Endothelial cell (in vitro differentiated cells): ENCODE measurements around the gene HMGB2. TPM values are rescaled to one million over a fixed set of nuclear protein-coding genes. Genes with fewer than 3 reads are reported as not detected.

Experiments used
- DNase-seq: peaks from one replicate; pipeline ENCODE4 v3.0.0; 2021; ENCODE audit warnings: low spot score
- H3K27ac Mint-ChIP-seq: one replicate; pipeline ENCODE4 v1.8.0; 2021; ENCODE audit warnings: mixed read lengths, inconsistent platforms; ENCODE audit not compliant: unreplicated experiment
- H3K27me3 Mint-ChIP-seq: one replicate; pipeline ENCODE4 v1.8.0; 2021; ENCODE audit warnings: mild to moderate bottlenecking, moderate library complexity, mixed read lengths, inconsistent platforms; ENCODE audit not compliant: unreplicated experiment
- H3K36me3 Mint-ChIP-seq: one replicate; pipeline ENCODE4 v1.8.0; 2021; ENCODE audit warnings: mild to moderate bottlenecking, low read depth, mixed read lengths, inconsistent platforms; ENCODE audit not compliant: unreplicated experiment
- H3K4me1 Mint-ChIP-seq: one replicate; pipeline ENCODE4 v1.8.0; 2021; ENCODE audit warnings: mild to moderate bottlenecking, mixed read lengths, inconsistent platforms; ENCODE audit not compliant: unreplicated experiment
- H3K4me3 Mint-ChIP-seq: one replicate; pipeline ENCODE4 v1.8.0; 2021; ENCODE audit warnings: mild to moderate bottlenecking, mixed read lengths, inconsistent platforms; ENCODE audit not compliant: unreplicated experiment
- H3K9me3 Mint-ChIP-seq: one replicate; pipeline ENCODE4 v1.8.0; 2021; ENCODE audit warnings: mixed read lengths, inconsistent platforms; ENCODE audit not compliant: unreplicated experiment
- CTCF ChIP-seq: fragments of 200-600 bp; sonication (generic); IDR thresholded peaks from one replicate; pipeline ENCODE4 v1.5.0; 2021; ENCODE audit warnings: antibody characterized with exemption; ENCODE audit not compliant: unreplicated experiment
- long read RNA-seq: library from polyadenylated mRNA; unstranded; transcript quantifications from one replicate; pipeline ENCODE4 v2.0.0, GENCODE V29; 2020; ENCODE audit not compliant: unreplicated experiment
- total RNA-seq: library from RNA; stranded (reverse); fragmentation: NEBNext Ultra II Directional; extraction: Animal tissue kit (Norgen Biotek cat#: 25700); gene quantifications from one replicate; pipeline ENCODE4 v1.2.1, GENCODE V29; 2021; ENCODE audit not compliant: unreplicated experiment

HMGB2 gene
- total RNA-seq = 160 TPM
- long read RNA-seq, transcript HMGB2-203 (5 exons, 1,175 nt) = minor isoform, 6 of 73 reads
- long read RNA-seq, transcript HMGB2-201 (5 exons, 1,889 nt) = major isoform, 58 of 73 reads
- long read RNA-seq, transcript HMGB2-202 (4 exons, 1,032 nt) = minor isoform, 6 of 73 reads
- long read RNA-seq, partial matches to known transcripts = 1 of 73 reads
- long read RNA-seq, other reads (novel, unspliced or antisense) = 2 of 73 reads

- H3K4me1 Mint-ChIP-seq = peaks cover 32% of the 10 kb centered on the region
- H3K27me3 Mint-ChIP-seq = peaks cover 20% of the 10 kb centered on the region
- DNase-seq = peak; percentile 99
- H3K36me3 Mint-ChIP-seq = peaks cover 21% of the 10 kb centered on the region
- TF ChIP-seq CTCF = no peak
- H3K27ac Mint-ChIP-seq = peak within 1 kb of the TSS; percentile 99
- no peaks in the 10 kb centered on the region for H3K9me3 Mint-ChIP-seq
- peak within 1 kb of the TSS; percentile 99 for H3K4me3 Mint-ChIP-seq
Measured at GRCh38 chr4:173334085-173334890, at the start of gene HMGB2. TSS of gene HMGB2 (minus strand) at chr4:173334358. CDS start at chr4:173333649, 709 bp downstream.

GRCh38 chr4:173382349-173382748 is 48.2 kb upstream of the HMGB2 start:
- Mint-ChIP-seq H3K27ac (no peak overlapping the region), H3K4me3 (no peak overlapping the region), H3K36me3 (no peaks in the 10 kb centered on the region), H3K4me1 (peaks cover 14% of the 10 kb centered on the region), H3K27me3 (no peaks in the 10 kb centered on the region), H3K9me3 (no peaks in the 10 kb centered on the region)
- no peak for TF ChIP-seq CTCF
- DNase-seq = no peak

- no peak overlapping the region for H3K27ac Mint-ChIP-seq
Measured at GRCh38 chr4:173381610-173382009, 47.5 kb upstream of the HMGB2 start.

GRCh38 chr4:173380987-173381386 is 46.8 kb upstream of the HMGB2 start:
- Mint-ChIP-seq H3K4me1 (peaks cover 14% of the 10 kb centered on the region), H3K27me3 (no peaks in the 10 kb centered on the region), H3K9me3 (no peaks in the 10 kb centered on the region), H3K36me3 (no peaks in the 10 kb centered on the region), H3K4me3 (no peak overlapping the region), H3K27ac (no peak overlapping the region)
- no peak for DNase-seq
- TF ChIP-seq CTCF = no peak

More at GRCh38 chr4:173381610-173382009, 47.5 kb upstream of the HMGB2 start:
- no peaks in the 10 kb centered on the region for H3K9me3 Mint-ChIP-seq
- no peak for TF ChIP-seq CTCF
- H3K27me3 Mint-ChIP-seq = no peaks in the 10 kb centered on the region
- peaks cover 14% of the 10 kb centered on the region for H3K4me1 Mint-ChIP-seq
- no peak for DNase-seq
- H3K36me3 Mint-ChIP-seq = no peaks in the 10 kb centered on the region
- no peak overlapping the region for H3K4me3 Mint-ChIP-seq

GRCh38 chr4:173379929-173380328 is 45.8 kb upstream of the HMGB2 start:
- Mint-ChIP-seq H3K4me3 (no peak overlapping the region), H3K27me3 (no peaks in the 10 kb centered on the region), H3K27ac (no peak overlapping the region), H3K36me3 (no peaks in the 10 kb centered on the region), H3K4me1 (peaks cover 14% of the 10 kb centered on the region), H3K9me3 (no peaks in the 10 kb centered on the region)
- no peak for DNase-seq
- TF ChIP-seq CTCF = no peak
